ENCODE data around the gene RTN4R. TPM values are rescaled to one million over a fixed set of nuclear protein-coding genes. Genes with fewer than 3 reads are reported as not detected.

RTN4R gene
- total RNA-seq, 2 donors from 2014 or later = 12.8 to 17.7 TPM

GRCh38 chr22:20297414-20298109, 29.4 kb upstream of the RTN4R start:
- H3K27me3 Mint-ChIP-seq (ENCODE audit: insufficient read depth) = peaks cover 69% of the 10 kb centered on the region
- H3K4me1 ChIP-seq (ENCODE audit: control insufficient read depth, insufficient read depth, low read length) = no peaks in the 10 kb centered on the region
- no peaks in the 10 kb centered on the region for H3K9me3 Mint-ChIP-seq
- no peak overlapping the region for H3K4me3 ChIP-seq (ENCODE audit: low read length)
- 92 to 93% methylated on average over 3 to 8 of the region's 9 CpGs for WGBS, 2 experiments (ENCODE audit: insufficient coverage in 1 of 2, insufficient read length in 1 of 2)
- H3K9me3 ChIP-seq (ENCODE audit: control insufficient read depth, low read length) = no peaks in the 10 kb centered on the region
- no peak overlapping the region for H3K27ac Mint-ChIP-seq
- no peak for DNase-seq
- no peak overlapping the region for H3K9ac ChIP-seq (ENCODE audit: extremely low read depth, low read length, poor library complexity, severe bottlenecking)
- no peaks in the 10 kb centered on the region for H3K36me3 Mint-ChIP-seq (ENCODE audit: low read depth)
- H3K4me1 Mint-ChIP-seq = no peaks in the 10 kb centered on the region
- no peak for TF ChIP-seq CTCF (conservative IDR thresholded peaks at IDR 0.05)
- peaks cover 49% of the 10 kb centered on the region for H3K27me3 ChIP-seq (ENCODE audit: control insufficient read depth, insufficient read depth, low read length, poor library complexity, severe bottlenecking)
- H3K36me3 ChIP-seq (ENCODE audit: control insufficient read depth, insufficient read depth, low read length) = no peaks in the 10 kb centered on the region
- H3K27ac ChIP-seq (ENCODE audit: low read depth, low read length) = no peak overlapping the region
- peak overlapping the region; percentile 57 for H3K4me3 Mint-ChIP-seq

- Mint-ChIP-seq H3K4me1 (no peaks in the 10 kb centered on the region), H3K27me3 (ENCODE audit: insufficient read depth) (peaks cover 60% of the 10 kb centered on the region), H3K27ac (no peak overlapping the region), H3K36me3 (ENCODE audit: low read depth) (no peaks in the 10 kb centered on the region), H3K9me3 (no peaks in the 10 kb centered on the region), H3K4me3 (no peak overlapping the region)
- no peaks in the 10 kb centered on the region for H3K9me3 ChIP-seq (ENCODE audit: control insufficient read depth, low read length)
- no peak overlapping the region for H3K9ac ChIP-seq (ENCODE audit: extremely low read depth, low read length, poor library complexity, severe bottlenecking)
- WGBS, 2 experiments (ENCODE audit: insufficient coverage in 1 of 2, insufficient read length in 1 of 2) = 94 to 95% methylated on average over 9 of the region's 9 CpGs
- no peak for TF ChIP-seq CTCF (conservative IDR thresholded peaks at IDR 0.05)
- H3K4me3 ChIP-seq (ENCODE audit: low read length) = no peak overlapping the region
- no peaks in the 10 kb centered on the region for H3K36me3 ChIP-seq (ENCODE audit: control insufficient read depth, insufficient read depth, low read length)
- no peak for DNase-seq
- no peak overlapping the region for H3K27ac ChIP-seq (ENCODE audit: low read depth, low read length)
- H3K4me1 ChIP-seq (ENCODE audit: control insufficient read depth, insufficient read depth, low read length) = no peaks in the 10 kb centered on the region
- peaks cover 45% of the 10 kb centered on the region for H3K27me3 ChIP-seq (ENCODE audit: control insufficient read depth, insufficient read depth, low read length, poor library complexity, severe bottlenecking)
Measured at GRCh38 chr22:20296598-20296997, 28.5 kb upstream of the RTN4R start.

GRCh38 chr22:20295262-20296064, 27.3 kb upstream of the RTN4R start:
- Histone ChIP-seq H3K4me3 (ENCODE audit: low read length) (no peak overlapping the region), H3K9me3 (ENCODE audit: control insufficient read depth, low read length) (no peaks in the 10 kb centered on the region), H3K4me1 (ENCODE audit: control insufficient read depth, insufficient read depth, low read length) (no peaks in the 10 kb centered on the region), H3K27me3 (ENCODE audit: control insufficient read depth, insufficient read depth, low read length, poor library complexity, severe bottlenecking) (peaks cover 33% of the 10 kb centered on the region), H3K27ac (ENCODE audit: low read depth, low read length) (no peak overlapping the region), H3K36me3 (ENCODE audit: control insufficient read depth, insufficient read depth, low read length) (no peaks in the 10 kb centered on the region), H3K9ac (ENCODE audit: extremely low read depth, low read length, poor library complexity, severe bottlenecking) (no peak overlapping the region)
- peak; percentile 23 for TF ChIP-seq CTCF (conservative IDR thresholded peaks at IDR 0.05)
- no peak overlapping the region for H3K27ac Mint-ChIP-seq
- no peak overlapping the region for H3K4me3 Mint-ChIP-seq
- H3K27me3 Mint-ChIP-seq (ENCODE audit: insufficient read depth) = peaks cover 49% of the 10 kb centered on the region
- H3K9me3 Mint-ChIP-seq = no peaks in the 10 kb centered on the region
- no peaks in the 10 kb centered on the region for H3K4me1 Mint-ChIP-seq
- DNase-seq = no peak
- 89 to 94% methylated on average over 9 to 12 of the region's 12 CpGs for WGBS, 2 experiments (ENCODE audit: insufficient coverage in 1 of 2, insufficient read length in 1 of 2)
- no peaks in the 10 kb centered on the region for H3K36me3 Mint-ChIP-seq (ENCODE audit: low read depth)
